GM12892 (cell line): ENCODE measurements around the gene ZNF117.
"Not testable (repeated sequence)": the region's sequence is repeated elsewhere in the genome, so short reads cannot be mapped to it uniquely, and the experiment has no call there.

Experiments used
- POLR2A ChIP-seq: IDR thresholded peaks from 2 replicates; pipeline ENCODE4 v1.6.1; 2011; ENCODE audit warnings: low read depth, low read length, control low read depth
- POLR2AphosphoS5 ChIP-seq: IDR thresholded peaks from 2 replicates; pipeline ENCODE4 v1.6.1; 2011; ENCODE audit warnings: low read depth, low read length, control low read depth
- TAF1 ChIP-seq: IDR thresholded peaks from 2 replicates; pipeline ENCODE4 v1.6.1; 2011; ENCODE audit warnings: low read depth, mild to moderate bottlenecking, control low read depth, low read length, borderline replicate concordance

GRCh38 chr7:65038767-65039166 lies 47.9 kb upstream of the ZNF117 start:
- not testable (repeated sequence) for TF ChIP-seq POLR2A, POLR2AphosphoS5, TAF1
